Vagina (tissue), 2 donors: Measurements from ENCODE around the gene CRAT. TPM values are rescaled to one million over a fixed set of nuclear protein-coding genes. Genes with fewer than 3 reads are reported as not detected.

Experiments used
- DNase-seq, 2 donors: peaks; one replicate each; pipeline ENCODE4 v3.0.0-alpha.2; 2017; ENCODE audit errors: extremely low spot score in 2 of 2
- H3K27ac ChIP-seq: fragments of 200-600 bp; sonication (generic); one replicate; pipeline ENCODE4 v1.5.1; 2019
- H3K27me3 ChIP-seq: fragments of 200-600 bp; sonication (generic); one replicate; pipeline ENCODE4 v1.5.1; 2019
- H3K36me3 ChIP-seq, 2 donors: fragments of 200-600 bp; sonication (generic); one replicate each; pipeline ENCODE4 v1.5.1; 2017 to 2019
- H3K4me1 ChIP-seq: fragments of 200-600 bp; sonication (generic); one replicate; pipeline ENCODE4 v1.5.1; 2019
- H3K4me3 ChIP-seq, 2 donors: fragments of 200-600 bp; sonication (generic); 1 replicate in 1 of 2; 2 replicates in 1 of 2; pipeline ENCODE4 v1.5.1; 2016 to 2019
- H3K9me3 ChIP-seq: fragments of 200-600 bp; sonication (generic); one replicate; pipeline ENCODE4 v1.5.1; 2019
- CTCF ChIP-seq, 3 experiments: fragments of 450-650 bp in 2 of 3; fragments of 200-600 bp in 1 of 3; sonication (generic) in 1 of 3; IDR thresholded peaks; one replicate each; pipeline ENCODE4 v1.5.1; 2017 to 2019; ENCODE audit warnings: antibody characterized with exemption in 3 of 3, mild to moderate bottlenecking in 2 of 3, moderate library complexity in 2 of 3
- POLR2A ChIP-seq, 2 donors: fragments of 450-650 bp; IDR thresholded peaks; one replicate each; pipeline ENCODE4 v1.6.1; 2017; ENCODE audit warnings: antibody characterized with exemption in 2 of 2, mild to moderate bottlenecking in 2 of 2, moderate library complexity in 2 of 2
- POLR2AphosphoS5 ChIP-seq, 2 donors: sonication (generic); formaldehyde crosslinking; IDR thresholded peaks; one replicate each; pipeline ENCODE4 v1.9.0; 2017; ENCODE audit warnings: antibody characterized with exemption in 2 of 2, mild to moderate bottlenecking in 2 of 2, low read depth in 1 of 2; ENCODE audit not compliant: insufficient read depth in 1 of 2
- intact Hi-C: fragments of 100-400 bp; cut with DNase I; formaldehyde crosslinking; loops from one replicate; pipeline ENCODE4 v1.15.1; 2023
- total RNA-seq: library from RNA; depleted of rRNA; stranded (reverse); fragments of >200 nt; gene quantifications from one replicate; pipeline ENCODE4 v1.2.3, GENCODE V29; 2016

Gene CRAT
- total RNA-seq, 1 donor from 2014 or later = 59.9 TPM

DNA sequence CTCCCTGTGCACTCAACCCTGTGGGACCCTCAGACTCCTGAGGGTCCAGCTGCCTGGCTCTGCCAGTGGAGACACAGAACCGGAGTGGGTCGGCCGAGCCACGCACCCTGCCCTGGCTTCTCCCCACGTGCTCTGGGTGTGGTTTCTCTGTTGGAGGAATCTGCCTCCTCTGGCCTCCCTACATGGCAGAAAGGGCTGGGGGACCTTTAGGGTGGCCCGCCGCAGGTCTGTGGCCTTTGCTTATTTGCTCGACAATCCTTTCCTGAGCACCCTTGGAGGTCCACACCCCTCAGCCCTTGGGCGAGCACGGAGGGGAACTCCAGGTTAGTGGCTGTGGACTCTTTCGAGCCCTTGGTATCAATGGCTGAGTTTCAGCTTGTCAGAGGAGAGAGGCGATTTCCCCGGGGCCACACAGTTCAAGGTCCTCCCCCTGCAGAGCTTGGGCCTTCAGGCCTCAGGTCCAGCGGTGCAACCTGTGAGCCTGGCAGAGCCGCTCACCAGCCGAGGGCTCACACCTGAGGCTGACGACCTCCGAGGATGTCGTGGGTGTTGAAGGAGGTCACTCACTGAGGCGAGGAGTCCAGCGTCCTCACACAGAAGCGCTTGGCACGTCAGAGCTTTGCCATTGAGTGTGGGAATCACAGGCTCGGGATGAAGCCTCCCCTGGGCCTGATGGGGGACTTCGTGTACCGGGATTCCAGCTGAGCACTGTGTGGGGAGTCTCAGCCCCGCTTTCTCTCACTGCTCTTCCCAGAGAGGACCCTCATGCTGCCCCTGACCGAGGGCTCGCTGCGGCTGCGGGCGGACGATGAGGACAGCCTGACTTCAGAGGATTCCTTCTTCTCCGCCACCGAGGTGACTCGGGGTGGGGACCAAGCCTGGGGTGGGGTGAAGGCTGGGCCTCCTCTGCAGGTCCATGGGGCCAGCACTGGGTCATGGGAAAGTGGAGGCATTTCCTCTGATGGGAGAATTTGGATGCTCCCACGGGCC is 50.5 kb downstream of the CRAT start:
- Histone ChIP-seq H3K4me3 (no peak overlapping the region), H3K36me3 (peaks cover 0 to 55% of the 10 kb centered on the region in 2 donors)
- intact Hi-C loops = no loop called here

DNA sequence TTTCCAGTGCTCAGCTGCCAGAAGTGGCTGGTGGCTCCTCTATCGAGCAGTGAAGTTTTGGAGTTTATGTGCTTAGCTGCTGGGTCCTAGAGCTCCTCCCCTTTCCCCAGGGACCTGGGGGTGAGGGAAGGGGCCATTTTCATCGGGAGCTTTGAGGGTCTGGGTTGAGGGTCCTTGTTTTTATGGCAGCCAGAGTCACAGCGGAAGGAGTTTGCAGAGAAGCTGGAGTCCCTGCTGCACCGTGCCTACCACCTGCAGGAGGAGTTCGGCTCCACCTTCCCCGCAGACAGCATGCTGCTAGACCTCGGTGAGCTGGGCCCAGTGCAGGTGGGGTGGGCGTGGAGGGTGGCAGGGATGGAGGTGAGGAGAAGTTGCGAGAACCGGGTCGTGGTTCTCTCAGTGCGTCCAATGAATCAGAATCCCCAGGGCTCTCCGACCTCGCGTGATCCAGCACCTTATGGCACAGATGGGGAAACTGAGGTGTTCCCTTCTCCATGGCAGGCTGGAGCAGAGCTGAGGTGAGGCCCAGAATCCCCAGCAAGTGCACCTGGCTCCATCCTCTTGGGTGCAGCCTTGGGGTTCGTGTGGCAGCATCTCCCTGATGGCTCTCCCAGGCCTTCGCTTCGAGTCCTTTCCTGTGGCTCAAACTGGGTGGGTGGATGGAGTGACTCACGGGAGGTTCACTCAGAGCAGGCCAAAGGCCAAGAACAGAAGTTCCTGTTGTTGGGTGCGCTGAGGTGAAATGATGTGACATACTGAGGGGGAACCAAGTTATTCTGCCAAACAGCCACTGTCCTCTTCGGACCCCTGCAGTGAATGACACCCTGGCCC is 51.4 kb downstream of the CRAT start:
- DNase-seq = no peak
- TF ChIP-seq POLR2AphosphoS5 (IDR thresholded peaks at IDR 0.05; ENCODE audit: insufficient read depth in 1 of 2, low read depth in 1 of 2) = no peak
- TF ChIP-seq CTCF (IDR thresholded peaks at IDR 0.05) = no peak
- no peak for TF ChIP-seq POLR2A (IDR thresholded peaks at IDR 0.05)
- no peaks in the 10 kb centered on the region for H3K4me1 ChIP-seq
- H3K9me3 ChIP-seq = no peaks in the 10 kb centered on the region
- peaks cover 0 to 47% of the 10 kb centered on the region in 2 donors for H3K36me3 ChIP-seq
- H3K27me3 ChIP-seq = no peaks in the 10 kb centered on the region
- H3K27ac ChIP-seq = no peak overlapping the region
- no peak overlapping the region for H3K4me3 ChIP-seq
- intact Hi-C loops = no loop called here

More for the DNA sequence above, 50.5 kb downstream of the CRAT start:
- Histone ChIP-seq H3K4me1 (no peaks in the 10 kb centered on the region), H3K9me3 (no peaks in the 10 kb centered on the region), H3K27me3 (no peaks in the 10 kb centered on the region), H3K27ac (no peak overlapping the region)
- TF ChIP-seq CTCF (IDR thresholded peaks at IDR 0.05) = no peak
- TF ChIP-seq POLR2A (IDR thresholded peaks at IDR 0.05) = no peak
- TF ChIP-seq POLR2AphosphoS5 (IDR thresholded peaks at IDR 0.05; ENCODE audit: insufficient read depth in 1 of 2, low read depth in 1 of 2) = no peak
- DNase-seq = no peak

DNA sequence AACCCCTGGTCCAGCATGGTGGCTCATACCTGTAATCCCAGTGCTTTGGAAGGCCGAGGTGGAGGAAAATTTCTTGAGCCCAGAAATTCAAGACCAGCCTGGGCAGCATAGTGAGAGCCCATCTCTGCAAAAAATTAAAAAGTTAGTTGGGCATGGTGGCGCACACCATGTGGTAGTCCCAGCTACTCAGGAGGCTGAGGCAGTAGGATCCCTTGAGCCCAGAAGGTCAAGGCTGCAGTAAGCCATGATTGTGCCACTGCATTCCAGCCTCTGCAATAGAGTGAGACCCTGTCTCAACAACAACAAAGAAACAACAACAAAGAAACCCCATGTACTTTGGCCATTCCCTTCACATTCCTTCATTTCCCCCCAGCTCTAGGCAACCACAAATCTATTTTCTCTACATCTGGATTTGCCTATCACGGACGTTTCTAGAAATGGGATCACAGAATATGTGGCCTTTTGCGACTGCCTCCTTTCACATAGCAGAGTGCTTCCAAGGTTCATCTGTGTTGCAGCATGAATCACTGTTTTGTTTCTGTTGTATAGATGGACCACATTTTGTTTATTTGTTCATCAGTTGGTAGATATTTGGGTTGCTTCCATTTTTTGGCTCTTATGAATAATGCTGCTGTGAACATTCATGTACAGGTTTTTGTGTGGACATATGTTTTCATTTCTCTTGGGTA is 56.3 kb downstream of the CRAT start:
- H3K27ac ChIP-seq = no peak overlapping the region
- H3K4me1 ChIP-seq = no peaks in the 10 kb centered on the region
- H3K9me3 ChIP-seq = no peaks in the 10 kb centered on the region
- no peak for DNase-seq
- intact Hi-C loops = no loop called here
- H3K4me3 ChIP-seq = no peak overlapping the region
- H3K27me3 ChIP-seq = no peaks in the 10 kb centered on the region
- TF ChIP-seq POLR2A (IDR thresholded peaks at IDR 0.05) = no peak
- TF ChIP-seq POLR2AphosphoS5 (IDR thresholded peaks at IDR 0.05; ENCODE audit: insufficient read depth in 1 of 2, low read depth in 1 of 2) = no peak
- TF ChIP-seq CTCF (IDR thresholded peaks at IDR 0.05) = no peak
- peaks cover 0 to 25% of the 10 kb centered on the region in 2 donors for H3K36me3 ChIP-seq

DNA sequence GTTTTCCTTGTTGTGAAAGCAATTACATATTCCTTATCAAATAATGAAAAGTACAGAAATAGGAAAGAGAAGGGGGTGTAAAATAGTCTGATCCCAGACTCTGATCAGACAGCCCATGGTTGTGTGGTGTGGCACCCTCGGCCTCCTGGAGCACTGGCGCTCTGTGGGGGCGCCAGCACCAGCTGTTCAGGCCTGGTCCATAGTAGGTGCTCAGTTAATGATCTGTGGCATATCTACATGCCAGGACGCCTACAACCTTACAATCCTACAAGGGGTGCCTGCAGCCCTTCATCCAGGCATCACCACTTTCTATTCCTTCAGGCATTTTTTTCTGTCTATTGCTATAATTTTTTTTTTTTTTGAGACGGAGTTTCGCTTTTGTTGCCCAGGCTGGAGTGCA is 57.6 kb downstream of the CRAT start:
- H3K36me3 ChIP-seq = peaks cover 0 to 33% of the 10 kb centered on the region in 2 donors
- DNase-seq = no peak
- no peak overlapping the region for H3K4me3 ChIP-seq
- no peaks in the 10 kb centered on the region for H3K9me3 ChIP-seq
- intact Hi-C loops = no loop called here
- TF ChIP-seq POLR2AphosphoS5 (IDR thresholded peaks at IDR 0.05; ENCODE audit: insufficient read depth in 1 of 2, low read depth in 1 of 2) (no peak), CTCF (IDR thresholded peaks at IDR 0.05) (no peak), POLR2A (IDR thresholded peaks at IDR 0.05) (no peak)
- no peak overlapping the region for H3K27ac ChIP-seq
- H3K4me1 ChIP-seq = no peaks in the 10 kb centered on the region
- no peaks in the 10 kb centered on the region for H3K27me3 ChIP-seq
